Endodermal cell (in vitro differentiated cells): Measurements from ENCODE around the gene HAGH. TPM values are rescaled to one million over a fixed set of nuclear protein-coding genes. Genes with fewer than 3 reads are reported as not detected.

ENCODE experiments used
- DNase-seq: peaks from one replicate; pipeline ENCODE4 v3.0.0-alpha.2; 2017
- H3K27ac ChIP-seq: 2 replicates; pipeline ENCODE4 v1.5.1; 2013; ENCODE audit warnings: mild to moderate bottlenecking, low read depth, low read length, moderate library complexity
- H3K27me3 ChIP-seq: 2 replicates; pipeline ENCODE4 v1.6.1; 2013; ENCODE audit warnings: mild to moderate bottlenecking, low read length, moderate library complexity; ENCODE audit not compliant: insufficient read depth, control insufficient read depth, poor library complexity, severe bottlenecking
- H3K36me3 ChIP-seq: 2 replicates; pipeline ENCODE4 v1.7.0; 2013; ENCODE audit warnings: mild to moderate bottlenecking, low read length, moderate library complexity; ENCODE audit not compliant: control insufficient read depth, insufficient read depth
- H3K4me1 ChIP-seq: one replicate; pipeline ENCODE4 v1.7.0; 2013; ENCODE audit warnings: low read length; ENCODE audit not compliant: control insufficient read depth, insufficient read depth
- H3K4me3 ChIP-seq: 2 replicates; pipeline ENCODE4 v1.5.1; 2013; ENCODE audit warnings: mild to moderate bottlenecking, low read length, moderate library complexity
- H3K9ac ChIP-seq: 2 replicates; pipeline ENCODE4 v1.6.1; 2013; ENCODE audit warnings: mild to moderate bottlenecking, low read length, moderate library complexity; ENCODE audit not compliant: poor library complexity, severe bottlenecking; ENCODE audit errors: extremely low read depth
- H3K9me3 ChIP-seq: 2 replicates; pipeline ENCODE4 v1.6.1; 2013; ENCODE audit warnings: mild to moderate bottlenecking, low read length, moderate library complexity; ENCODE audit not compliant: control insufficient read depth
- H3K27ac Mint-ChIP-seq: 2 replicates; pipeline ENCODE4 v1.8.0; 2020; ENCODE audit warnings: mixed read lengths
- H3K27me3 Mint-ChIP-seq: 2 replicates; pipeline ENCODE4 v1.8.0; 2021; ENCODE audit warnings: mild to moderate bottlenecking, mixed read lengths; ENCODE audit not compliant: insufficient read depth
- H3K36me3 Mint-ChIP-seq: 2 replicates; pipeline ENCODE4 v1.8.0; 2020; ENCODE audit warnings: low read depth, mixed read lengths
- H3K4me1 Mint-ChIP-seq: 2 replicates; pipeline ENCODE4 v1.8.0; 2020; ENCODE audit warnings: mixed read lengths
- H3K4me3 Mint-ChIP-seq: 2 replicates; pipeline ENCODE4 v1.8.0; 2020; ENCODE audit warnings: mild to moderate bottlenecking, moderate library complexity, mixed read lengths
- H3K9me3 Mint-ChIP-seq: 2 replicates; pipeline ENCODE4 v1.8.0; 2020; ENCODE audit warnings: mild to moderate bottlenecking, mixed read lengths
- WGBS, 2 experiments: methylation state at CpG; one replicate each; pipeline versions ENCODE4 v1.1.5 to v1.1.7; 2013; ENCODE audit warnings: missing lambda C conversion rate in 2 of 2, mixed read lengths in 1 of 2; ENCODE audit not compliant: insufficient coverage in 1 of 2, insufficient read length in 1 of 2; 5-methylcytosine and 5-hydroxymethylcytosine counted together
- total RNA-seq, 2 donors: library from RNA; stranded (reverse); fragmentation: NEBNext Ultra II Directional in 1 of 2; extraction: Animal tissue kit (Norgen Biotek cat#: 25700) in 1 of 2; gene quantifications; 2 replicates in 1 of 2; 3 replicates in 1 of 2; pipeline ENCODE4 v1.2.1, GENCODE V29; 2021
- TF ChIP-seq, protein P1 (sequence below): fragments of 200-600 bp; sonication (generic); conservative IDR thresholded peaks from 2 replicates; pipeline ENCODE4 v1.5.0; 2021; ENCODE audit warnings: antibody characterized with exemption, mild to moderate bottlenecking

The HAGH gene
- total RNA-seq, 2 donors from 2014 or later, result 47.8 to 52.9 TPM

DNA sequence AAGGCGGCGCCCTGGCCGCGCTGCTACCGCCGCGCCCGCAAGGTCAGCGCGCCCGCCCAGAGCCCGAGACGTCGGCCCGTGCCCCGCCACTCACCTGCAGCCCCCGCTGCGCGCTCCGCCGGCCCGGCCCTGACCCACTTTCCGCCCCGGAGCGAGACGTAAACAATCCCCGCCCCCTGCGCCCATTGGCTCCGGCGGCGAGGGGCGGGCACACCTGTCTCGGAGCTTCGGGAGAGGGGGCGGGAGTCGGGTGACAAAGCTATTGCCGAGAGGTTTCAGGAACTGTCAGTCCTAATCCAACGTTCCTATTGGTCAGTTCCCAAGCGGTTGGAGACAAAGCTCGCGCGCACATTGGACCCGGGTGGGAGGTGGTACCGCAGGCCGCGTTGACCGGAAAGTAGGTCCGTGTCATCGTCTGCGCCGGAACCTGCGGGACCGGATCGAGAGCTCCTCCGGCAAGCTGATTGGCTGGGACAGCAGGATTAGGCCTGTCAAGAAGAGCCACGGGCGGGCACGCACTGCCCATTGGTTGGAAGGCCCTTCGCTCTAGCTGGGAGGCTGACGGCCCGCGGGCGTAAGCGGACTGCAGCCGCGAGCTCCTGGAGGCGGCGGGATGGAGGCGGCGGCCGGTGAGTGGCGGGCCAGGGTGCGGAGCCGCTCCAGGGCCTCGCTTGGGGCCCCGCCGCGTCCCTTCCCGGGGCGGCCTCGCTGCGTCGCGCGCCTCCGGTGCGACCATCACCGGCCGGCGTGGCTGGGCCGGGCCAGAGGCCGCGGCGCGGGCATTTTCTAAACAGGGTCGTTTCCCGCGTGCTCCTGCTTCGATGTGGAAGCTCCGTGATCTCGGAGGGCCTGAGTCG, 44.0 kb downstream of the HAGH start, which contains the start of the genes NUBP2 and SPSB3:
Gene NUBP2, plus strand, starts transcription at position 553 of the 857 bp plus-strand sequence. Its CDS starts 61 bp downstream, at position 614.
Gene SPSB3, minus strand, starts transcription at position 164 of the 857 bp plus-strand sequence. CDS start 1,088 bp downstream, outside the sequence.
- DNase-seq, result peak; percentile 100
- peaks cover 24% of the 10 kb centered on the region for H3K36me3 ChIP-seq
- H3K27me3 ChIP-seq, result no peaks in the 10 kb centered on the region
- no peaks in the 10 kb centered on the region for H3K9me3 ChIP-seq
- Mint-ChIP-seq H3K9me3 (no peaks in the 10 kb centered on the region), H3K27me3 (no peaks in the 10 kb centered on the region), H3K4me1 (peaks cover 10% of the 10 kb centered on the region), H3K36me3 (peaks cover 15% of the 10 kb centered on the region), H3K27ac (peak within 1 kb of the TSS; percentile 94), H3K4me3 (peak within 1 kb of the TSS; percentile 85)
- WGBS, 2 experiments, result 0% methylated on average over 49 to 102 of the region's 102 CpGs
- TF ChIP-seq, protein P1, sequence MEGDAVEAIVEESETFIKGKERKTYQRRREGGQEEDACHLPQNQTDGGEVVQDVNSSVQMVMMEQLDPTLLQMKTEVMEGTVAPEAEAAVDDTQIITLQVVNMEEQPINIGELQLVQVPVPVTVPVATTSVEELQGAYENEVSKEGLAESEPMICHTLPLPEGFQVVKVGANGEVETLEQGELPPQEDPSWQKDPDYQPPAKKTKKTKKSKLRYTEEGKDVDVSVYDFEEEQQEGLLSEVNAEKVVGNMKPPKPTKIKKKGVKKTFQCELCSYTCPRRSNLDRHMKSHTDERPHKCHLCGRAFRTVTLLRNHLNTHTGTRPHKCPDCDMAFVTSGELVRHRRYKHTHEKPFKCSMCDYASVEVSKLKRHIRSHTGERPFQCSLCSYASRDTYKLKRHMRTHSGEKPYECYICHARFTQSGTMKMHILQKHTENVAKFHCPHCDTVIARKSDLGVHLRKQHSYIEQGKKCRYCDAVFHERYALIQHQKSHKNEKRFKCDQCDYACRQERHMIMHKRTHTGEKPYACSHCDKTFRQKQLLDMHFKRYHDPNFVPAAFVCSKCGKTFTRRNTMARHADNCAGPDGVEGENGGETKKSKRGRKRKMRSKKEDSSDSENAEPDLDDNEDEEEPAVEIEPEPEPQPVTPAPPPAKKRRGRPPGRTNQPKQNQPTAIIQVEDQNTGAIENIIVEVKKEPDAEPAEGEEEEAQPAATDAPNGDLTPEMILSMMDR, result no peak
- H3K4me3 ChIP-seq, result peak within 1 kb of the TSS; percentile 96
- peak within 1 kb of the TSS; percentile 73 for H3K9ac ChIP-seq
- peaks cover 8% of the 10 kb centered on the region for H3K4me1 ChIP-seq
- H3K27ac ChIP-seq, result peak within 1 kb of the TSS; percentile 91

DNA sequence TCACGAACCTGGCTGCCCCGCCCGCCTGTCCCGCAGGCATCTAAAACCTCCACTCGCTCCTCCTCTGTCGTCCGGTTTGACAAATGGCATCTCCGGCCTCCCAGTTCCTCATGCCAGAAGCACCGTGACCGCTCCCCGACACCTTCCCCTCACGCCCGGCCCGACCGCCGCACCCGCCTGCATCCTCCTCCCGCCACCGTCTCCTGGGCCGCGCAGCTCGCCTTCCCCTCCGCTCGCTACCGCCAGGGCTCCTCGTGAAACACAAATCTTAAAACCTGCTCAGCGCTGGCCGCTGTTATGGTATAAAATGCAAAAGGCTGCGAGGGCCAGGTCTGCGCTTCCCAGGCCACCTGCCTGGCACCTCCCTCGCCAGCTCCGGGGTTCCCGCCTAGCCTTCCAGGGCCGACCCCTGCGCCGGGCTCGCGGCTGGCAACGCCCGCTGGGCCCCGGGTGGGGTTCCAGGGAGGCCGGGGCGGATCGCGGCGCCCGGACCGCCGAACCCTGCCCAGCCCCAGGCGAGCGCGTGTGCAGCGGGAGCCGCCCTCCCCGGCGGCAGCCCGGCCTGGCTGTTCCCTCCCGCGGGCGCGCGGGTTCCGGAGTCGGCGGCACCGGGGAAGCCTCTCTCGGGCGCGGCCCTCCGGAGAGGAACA, 44.7 kb downstream of the HAGH start:
- peak overlapping the region; percentile 94 for H3K27ac Mint-ChIP-seq
- Histone ChIP-seq H3K36me3 (peaks cover 24% of the 10 kb centered on the region), H3K9ac (peak overlapping the region; percentile 73), H3K4me1 (peaks cover 8% of the 10 kb centered on the region), H3K27me3 (no peaks in the 10 kb centered on the region), H3K9me3 (no peaks in the 10 kb centered on the region), H3K27ac (peak overlapping the region; percentile 91), H3K4me3 (peak overlapping the region; percentile 96)
- DNase-seq, result peak; percentile 75
- no peaks in the 10 kb centered on the region for H3K9me3 Mint-ChIP-seq
- H3K27me3 Mint-ChIP-seq, result no peaks in the 10 kb centered on the region
- WGBS, 2 experiments, result 3 to 4% methylated on average over 16 to 70 of the region's 70 CpGs
- H3K4me1 Mint-ChIP-seq, result peaks cover 10% of the 10 kb centered on the region
- H3K4me3 Mint-ChIP-seq, result peak overlapping the region; percentile 85
- H3K36me3 Mint-ChIP-seq, result peaks cover 16% of the 10 kb centered on the region
- TF ChIP-seq, protein P1, result peak; percentile 51

DNA sequence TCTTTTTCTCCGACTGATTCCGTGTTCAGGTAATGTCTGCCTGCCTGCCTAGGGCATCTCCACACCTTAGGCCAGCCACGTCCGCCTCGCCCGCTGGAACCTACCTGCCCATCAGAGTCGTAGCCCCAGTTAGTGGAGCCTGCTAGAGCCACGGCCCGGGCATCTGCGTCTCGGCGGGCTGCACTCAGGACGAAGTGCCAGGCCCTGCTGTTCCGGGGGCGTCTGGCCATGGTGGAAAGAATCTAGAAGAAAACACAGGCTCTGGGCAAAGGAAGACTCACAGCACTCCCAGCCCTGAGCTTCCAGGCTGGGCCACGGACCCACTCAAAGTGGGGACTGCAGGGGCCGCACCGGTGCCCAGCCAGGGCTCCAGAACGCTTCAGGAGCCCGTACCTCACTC, 45.4 kb downstream of the HAGH start:
- Histone ChIP-seq H3K27ac (no peak overlapping the region), H3K9ac (peak overlapping the region; percentile 73), H3K4me3 (peak overlapping the region; percentile 96), H3K27me3 (no peaks in the 10 kb centered on the region), H3K4me1 (peaks cover 8% of the 10 kb centered on the region), H3K36me3 (peaks cover 24% of the 10 kb centered on the region), H3K9me3 (no peaks in the 10 kb centered on the region)
- 84 to 90% methylated on average over 14 to 20 of the region's 20 CpGs for WGBS, 2 experiments
- H3K27ac Mint-ChIP-seq, result peak overlapping the region; percentile 94
- no peaks in the 10 kb centered on the region for H3K27me3 Mint-ChIP-seq
- no peak for DNase-seq
- H3K4me3 Mint-ChIP-seq, result peak overlapping the region; percentile 85
- peaks cover 19% of the 10 kb centered on the region for H3K36me3 Mint-ChIP-seq
- H3K4me1 Mint-ChIP-seq, result peaks cover 10% of the 10 kb centered on the region
- no peaks in the 10 kb centered on the region for H3K9me3 Mint-ChIP-seq
- TF ChIP-seq, protein P1, result no peak
